GM15510 (cell line): Measurements from ENCODE around the gene MPZL1.

Experiments
- POLR2A ChIP-seq: IDR thresholded peaks from 3 replicates; pipeline ENCODE4 v1.6.1; 2011; ENCODE audit warnings: borderline replicate concordance; ENCODE audit not compliant: insufficient read length; ENCODE audit errors: extremely low read depth

Gene MPZL1

GRCh38 chr1:167706931-167707877 lies 14.6 kb upstream of the MPZL1 start:
- TF ChIP-seq POLR2A: no peak

DNA sequence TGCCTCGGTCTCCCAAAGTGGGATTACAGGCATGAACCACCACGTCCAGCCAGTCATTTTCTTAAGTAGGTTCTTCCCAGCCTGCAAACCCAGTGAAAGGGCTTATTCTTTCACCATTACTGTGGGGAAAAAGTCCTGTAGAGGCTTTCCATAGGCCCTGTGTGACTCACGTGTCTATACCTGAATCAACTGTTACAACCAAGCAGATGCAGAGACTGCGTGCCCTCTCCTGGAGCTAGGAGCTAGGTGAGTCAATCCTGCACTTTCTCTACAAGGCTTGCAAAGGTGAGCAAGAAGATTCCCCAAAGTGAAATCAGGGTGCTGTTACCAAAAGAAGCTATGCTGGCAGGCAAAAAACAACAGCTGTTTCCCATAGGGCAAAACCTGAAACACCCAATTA lies 13.8 kb upstream of the MPZL1 start:
- TF ChIP-seq POLR2A: no peak

DNA sequence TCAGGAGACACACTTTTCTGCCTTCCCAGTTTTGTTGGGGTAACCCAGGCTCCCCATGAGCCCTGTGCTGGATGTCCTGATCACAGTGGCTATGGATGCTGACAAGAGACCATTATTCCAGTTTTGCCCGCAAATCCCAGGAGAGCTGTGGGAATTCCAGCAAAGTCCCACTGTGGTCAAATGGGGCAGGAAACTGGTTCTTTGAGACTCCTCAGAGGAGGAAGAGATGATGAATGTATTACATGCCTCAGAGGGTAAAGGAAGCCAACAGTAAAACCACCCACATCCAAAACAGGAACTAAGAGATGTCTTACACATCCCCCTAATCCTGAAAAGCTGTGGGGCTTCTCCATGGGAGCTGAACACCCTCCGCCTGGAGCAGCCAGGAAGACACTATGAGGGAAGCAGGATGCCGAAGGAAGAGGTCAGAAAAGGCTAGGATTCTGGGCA lies 12.8 kb upstream of the MPZL1 start:
- TF ChIP-seq POLR2A: no peak

- no peak for TF ChIP-seq POLR2A
Measured at GRCh38 chr1:167710836-167711235, 10.9 kb upstream of the MPZL1 start.

GRCh38 chr1:167711797-167712196 lies 10.0 kb upstream of the MPZL1 start:
- TF ChIP-seq POLR2A: no peak

- TF ChIP-seq POLR2A: no peak
Measured at GRCh38 chr1:167713330-167714081, 8.3 kb upstream of the MPZL1 start.

DNA sequence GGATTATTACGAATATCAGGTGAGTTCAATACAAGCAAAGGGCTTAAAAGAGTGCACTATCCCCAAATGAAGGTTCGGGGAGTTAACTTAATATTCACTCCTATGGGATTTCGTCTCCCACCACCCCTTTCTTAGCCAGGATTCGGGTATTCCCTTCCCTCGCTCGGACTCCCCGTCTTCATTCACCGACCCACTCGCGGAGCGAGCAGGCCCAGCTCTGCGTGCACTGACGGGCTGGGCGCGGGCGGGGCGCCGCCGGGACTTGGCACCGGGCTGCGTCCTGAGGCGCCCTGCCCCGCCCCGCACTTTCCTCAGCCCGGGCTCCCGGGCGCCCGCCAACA lies 7.7 kb upstream of the MPZL1 start:
- no peak for TF ChIP-seq POLR2A

GRCh38 chr1:167714439-167715156 lies 7.2 kb upstream of the MPZL1 start:
- peak; percentile 57 for TF ChIP-seq POLR2A

DNA sequence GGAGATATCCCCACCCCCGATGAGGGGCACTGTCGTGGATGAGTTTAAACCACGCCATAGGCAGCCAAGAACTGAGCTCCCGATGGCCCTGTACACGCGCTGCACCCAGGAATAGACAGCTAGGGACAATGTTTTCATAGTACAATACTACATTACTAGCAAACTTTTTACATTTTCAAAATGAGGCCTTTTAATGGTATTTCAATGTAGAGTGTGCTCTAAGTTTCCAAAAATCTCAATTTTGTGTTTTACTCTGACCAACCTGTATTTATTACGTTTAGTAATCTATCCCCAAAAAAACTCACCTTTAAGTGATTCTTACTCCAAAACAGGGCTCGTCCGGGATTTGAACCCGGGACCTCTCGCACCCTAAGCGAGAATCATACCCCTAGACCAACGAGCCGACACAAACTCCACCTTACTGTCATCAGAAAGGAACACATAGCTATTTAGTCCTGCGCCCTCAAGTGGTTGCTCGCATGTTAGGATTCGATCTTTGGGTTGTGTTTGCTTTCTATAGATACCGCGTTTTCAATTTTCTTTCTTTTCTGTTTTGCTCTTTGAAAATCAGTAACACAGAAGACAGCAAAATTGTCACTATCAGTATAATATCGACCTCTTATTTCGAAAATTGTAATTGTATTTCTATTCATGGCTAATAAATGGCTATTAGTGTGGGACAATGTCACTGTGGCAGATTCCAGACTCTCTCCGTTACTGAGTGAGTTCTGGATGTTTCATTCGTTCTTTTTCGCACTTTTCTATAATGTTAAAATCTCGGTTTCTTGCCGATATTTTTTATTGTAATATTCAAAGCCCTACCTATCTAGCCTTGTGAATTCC lies 6.4 kb upstream of the MPZL1 start:
- no peak for TF ChIP-seq POLR2A

GRCh38 chr1:167716000-167716271 lies 5.8 kb upstream of the MPZL1 start:
- TF ChIP-seq POLR2A: no peak

DNA sequence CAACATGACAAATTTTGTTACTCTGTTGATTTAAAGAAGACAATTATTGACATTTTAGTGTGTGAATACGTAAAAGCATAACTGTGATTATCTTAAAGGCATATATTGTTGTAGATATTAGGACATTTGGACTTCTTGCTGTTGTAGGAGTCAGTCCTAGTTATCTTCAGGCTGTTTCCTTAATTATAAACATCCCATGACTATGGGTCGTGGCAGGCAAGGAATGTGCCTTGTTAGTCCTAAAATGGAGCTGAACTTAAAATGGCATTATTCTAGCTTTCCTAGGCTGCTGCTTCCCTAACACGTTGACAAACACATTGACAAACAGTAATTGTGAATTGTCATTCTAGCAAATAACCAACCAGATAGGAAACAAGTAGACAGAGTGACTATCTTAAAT lies 4.4 kb upstream of the MPZL1 start:
- no peak for TF ChIP-seq POLR2A

GRCh38 chr1:167718914-167719691 lies 2.7 kb upstream of the MPZL1 start:
- TF ChIP-seq POLR2A: no peak

GRCh38 chr1:167720965-167721616 lies 691 bp upstream of the MPZL1 start:
- TF ChIP-seq POLR2A: no peak
